Measurements from ENCODE around the gene ANKRD11. TPM values are rescaled to one million over a fixed set of nuclear protein-coding genes. Genes with fewer than 3 reads are reported as not detected.

Gene ANKRD11
- polyA plus RNA-seq, 1 donor from 2014 or later: 32.5 TPM

DNA sequence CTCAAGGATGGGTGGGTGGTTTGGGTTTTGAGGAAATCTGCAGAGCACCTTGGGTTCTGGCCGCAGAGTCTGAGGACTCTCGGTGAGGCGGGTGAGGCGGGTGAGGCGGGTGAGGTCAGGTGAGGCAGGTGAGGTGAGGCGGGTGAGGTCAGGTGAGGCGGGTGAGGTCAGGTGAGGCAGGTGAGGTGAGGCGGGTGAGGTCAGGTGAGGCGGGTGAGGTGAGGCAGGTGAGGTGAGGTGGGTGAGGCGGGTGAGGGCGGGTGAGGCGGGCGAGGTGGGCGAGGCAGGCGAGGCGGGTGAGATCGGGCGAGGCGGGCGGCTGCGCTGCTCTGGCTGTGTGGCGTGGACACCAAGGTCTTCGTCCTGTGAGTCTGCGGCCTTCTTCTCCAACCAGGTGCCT lies 46.0 kb upstream of the ANKRD11 start:
- TF ChIP-seq MXI1 (conservative IDR thresholded peaks at IDR 0.05; ENCODE audit: poor library complexity, severe bottlenecking) (no peak), REST (IDR thresholded peaks at IDR 0.05; ENCODE audit: borderline replicate concordance) (no peak), RAD21 (conservative IDR thresholded peaks at IDR 0.05) (no peak), EZH2 (IDR thresholded peaks at IDR 0.05; ENCODE audit: borderline replicate concordance, insufficient read depth, low read length, poor library complexity, severe bottlenecking) (no peak), POLR2AphosphoS5 (IDR thresholded peaks at IDR 0.05) (no peak), SMC3 (conservative IDR thresholded peaks at IDR 0.05; ENCODE audit: poor library complexity) (no peak), TAF1 (IDR thresholded peaks at IDR 0.05; ENCODE audit: low read depth) (no peak)
- H3K27ac ChIP-seq (ENCODE audit: low read length): no peak overlapping the region
- H3K4me3 ChIP-seq (ENCODE audit: low read length): no peak overlapping the region
- H3K4me2 ChIP-seq (ENCODE audit: low read length): no peak overlapping the region
- H3K27me3 ChIP-seq (ENCODE audit: insufficient read depth, low read depth, low read length): no peaks in the 10 kb centered on the region
- no peak overlapping the region for H3K9ac ChIP-seq (ENCODE audit: low read length)
- H2AFZ ChIP-seq (ENCODE audit: low read depth, low read length): no peak overlapping the region
- no peaks in the 10 kb centered on the region for H3K79me2 ChIP-seq (replicated peaks; ENCODE audit: insufficient read depth, low read length)
- no peaks in the 10 kb centered on the region for H4K20me1 ChIP-seq (ENCODE audit: insufficient read depth)
- no peaks in the 10 kb centered on the region for H3K9me2 ChIP-seq (ENCODE audit: insufficient read depth, low read length)
- no peaks in the 10 kb centered on the region for H3K9me3 ChIP-seq (ENCODE audit: low read length)
- H3F3A ChIP-seq (ENCODE audit: insufficient read depth, low read length, poor library complexity, severe bottlenecking): no peaks in the 10 kb centered on the region
- H3K36me3 ChIP-seq (ENCODE audit: insufficient read depth, low read length): no peaks in the 10 kb centered on the region

GRCh38 chr16:89534252-89534756 lies 43.9 kb upstream of the ANKRD11 start:
- no peaks in the 10 kb centered on the region for H3F3A ChIP-seq (ENCODE audit: insufficient read depth, low read length, poor library complexity, severe bottlenecking)
- H3K27me3 ChIP-seq (ENCODE audit: insufficient read depth, low read depth, low read length): no peaks in the 10 kb centered on the region
- H3K27ac ChIP-seq (ENCODE audit: low read length): no peak overlapping the region
- no peak overlapping the region for H3K4me3 ChIP-seq (ENCODE audit: low read length)
- no peak overlapping the region for H3K9ac ChIP-seq (ENCODE audit: low read length)
- no peaks in the 10 kb centered on the region for H3K9me2 ChIP-seq (ENCODE audit: insufficient read depth, low read length)
- TF ChIP-seq MXI1 (conservative IDR thresholded peaks at IDR 0.05; ENCODE audit: poor library complexity, severe bottlenecking) (no peak), REST (IDR thresholded peaks at IDR 0.05; ENCODE audit: borderline replicate concordance) (no peak), SMC3 (conservative IDR thresholded peaks at IDR 0.05; ENCODE audit: poor library complexity) (no peak), CTCF (IDR thresholded peaks at IDR 0.05; ENCODE audit: poor library complexity, severe bottlenecking) (no peak), POLR2AphosphoS5 (IDR thresholded peaks at IDR 0.05) (no peak), EP300 (conservative IDR thresholded peaks at IDR 0.05; ENCODE audit: poor library complexity, severe bottlenecking) (no peak), TAF1 (IDR thresholded peaks at IDR 0.05; ENCODE audit: low read depth) (no peak), RAD21 (conservative IDR thresholded peaks at IDR 0.05) (no peak), EZH2 (IDR thresholded peaks at IDR 0.05; ENCODE audit: borderline replicate concordance, insufficient read depth, low read length, poor library complexity, severe bottlenecking) (no peak)
- no peak overlapping the region for H2AFZ ChIP-seq (ENCODE audit: low read depth, low read length)
- H3K79me2 ChIP-seq (replicated peaks; ENCODE audit: insufficient read depth, low read length): no peaks in the 10 kb centered on the region
- H3K4me2 ChIP-seq (ENCODE audit: low read length): no peak overlapping the region
- peaks cover 1% of the 10 kb centered on the region for H3K36me3 ChIP-seq (ENCODE audit: insufficient read depth, low read length)
- H4K20me1 ChIP-seq (ENCODE audit: insufficient read depth): no peaks in the 10 kb centered on the region
- H3K9me3 ChIP-seq (ENCODE audit: low read length): no peaks in the 10 kb centered on the region
